ENCODE results near the gene RBMS3.
"Not testable (repeated sequence)": the region's sequence is repeated elsewhere in the genome, so short reads cannot be mapped to it uniquely, and the experiment has no call there.

The RBMS3 gene

DNA sequence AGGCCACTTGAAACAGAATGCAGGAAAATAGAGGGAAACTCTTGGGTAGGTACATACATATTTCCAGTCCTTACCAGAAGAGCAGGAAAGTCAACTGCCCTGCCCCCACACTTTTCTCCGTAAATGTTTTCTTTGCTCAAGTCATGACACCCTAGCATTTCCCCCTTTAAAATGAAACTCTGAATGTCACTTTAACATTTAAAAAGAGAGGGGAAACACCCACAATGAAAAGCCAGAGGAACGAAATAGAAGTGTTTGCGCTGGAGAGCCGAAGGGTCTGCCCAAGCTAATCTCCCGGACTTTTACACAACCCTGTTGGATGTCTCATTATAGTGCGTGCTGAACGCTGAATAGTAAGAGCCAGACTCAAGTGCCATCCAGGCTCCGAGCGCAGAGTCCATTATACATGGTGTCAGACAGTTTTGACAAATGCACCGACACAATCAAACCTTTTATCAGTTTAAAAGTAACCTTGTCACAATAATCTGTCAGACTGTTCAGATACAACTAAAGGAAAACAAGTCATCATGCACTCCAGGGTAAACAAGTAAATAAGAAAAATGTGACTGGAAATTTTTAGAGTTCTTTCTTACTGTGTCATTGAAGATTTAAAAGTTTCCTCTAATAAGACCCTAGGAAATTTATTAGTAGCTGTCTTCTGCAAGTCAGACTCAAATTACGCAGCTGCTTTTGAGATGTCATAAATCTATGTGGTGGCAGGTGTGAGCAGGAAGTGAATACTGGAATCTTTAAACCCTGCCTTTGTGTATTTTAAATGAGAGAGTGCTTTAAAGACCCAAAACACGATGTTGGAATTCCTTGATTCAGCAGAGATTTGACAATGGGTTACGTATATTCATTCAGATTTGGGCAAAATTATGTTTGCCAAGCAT, 159.8 kb downstream of the RBMS3 start:
- DNase-seq = no peak

GRCh38 chr3:29441422-29441821, 160.6 kb downstream of the RBMS3 start:
- no peak for DNase-seq

GRCh38 chr3:29447946-29448627, 167.2 kb downstream of the RBMS3 start:
- DNase-seq = no peak

GRCh38 chr3:29451920-29452319, 171.0 kb downstream of the RBMS3 start:
- no peak for DNase-seq

DNA sequence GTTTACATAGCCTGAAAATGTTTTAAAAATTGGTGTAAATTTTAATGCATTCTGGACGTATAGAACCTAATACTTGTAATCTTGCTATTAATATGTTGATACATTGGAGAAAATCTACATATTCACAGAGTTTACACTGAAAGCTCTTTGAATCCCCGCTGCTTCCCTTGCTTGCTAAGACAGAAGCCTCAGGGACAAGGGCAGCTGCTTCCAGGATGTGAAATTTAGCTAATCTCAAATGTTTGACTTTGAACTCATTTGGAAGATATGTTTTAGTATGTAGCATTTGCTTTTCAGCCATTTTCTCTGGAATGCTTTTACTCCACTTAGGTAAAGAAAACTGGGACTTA, 172.0 kb downstream of the RBMS3 start:
- DNase-seq = no peak

DNA sequence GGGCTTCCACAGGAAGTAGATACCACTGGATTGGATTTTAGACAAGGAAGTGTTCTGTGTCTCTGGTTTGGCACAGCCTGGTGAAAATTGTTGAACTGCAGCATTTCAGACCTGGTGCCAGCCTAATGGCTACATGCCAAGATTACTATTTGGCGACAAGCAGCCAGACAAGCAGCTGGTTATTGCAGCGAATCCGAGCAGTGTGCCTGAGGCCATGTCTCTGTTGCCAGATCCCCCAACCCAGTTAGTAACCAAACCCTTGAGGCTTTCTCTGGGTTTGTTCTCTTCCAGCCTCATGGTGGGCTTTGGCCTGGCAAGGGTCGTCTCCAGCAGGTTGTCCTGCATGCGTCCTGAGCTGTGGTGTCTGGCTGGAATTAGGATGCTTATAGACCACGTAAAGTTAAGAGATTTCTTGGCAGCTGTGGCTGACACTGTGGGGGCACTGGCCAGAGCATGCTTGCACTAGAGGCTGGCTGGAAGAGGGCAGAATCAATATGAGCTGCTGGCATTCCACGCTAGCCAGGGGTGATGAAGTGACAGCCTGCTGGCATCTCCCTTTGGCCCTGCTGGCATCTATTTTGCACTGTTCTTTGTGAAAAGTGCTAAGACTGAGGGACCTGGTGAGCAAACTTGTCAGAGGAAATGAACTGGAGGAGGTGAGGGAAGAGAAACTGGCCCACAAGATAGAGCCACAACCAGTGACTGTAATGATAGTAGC, 172.6 kb downstream of the RBMS3 start:
- DNase-seq = no peak

DNA sequence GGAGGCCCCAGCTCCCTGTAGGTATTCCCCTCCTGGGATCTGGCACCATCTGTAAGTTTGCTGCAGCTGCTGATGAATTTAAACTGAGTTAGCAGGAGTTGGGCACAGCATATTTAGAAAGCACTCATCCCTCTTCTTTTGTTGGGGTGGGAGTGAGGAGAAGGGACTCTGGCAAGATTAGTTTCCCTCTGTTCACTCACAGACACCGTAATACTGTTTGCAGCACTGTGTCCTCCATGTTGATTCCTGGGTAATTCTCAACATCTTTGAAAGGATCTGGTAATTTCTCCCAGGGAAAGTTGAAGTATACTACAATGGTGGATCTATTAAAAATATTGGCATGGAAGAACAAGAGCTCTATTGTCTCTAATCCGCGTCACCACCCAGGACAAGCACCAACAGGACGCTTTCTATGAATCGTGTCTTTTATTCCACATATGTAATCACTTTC, 173.3 kb downstream of the RBMS3 start:
- no peak for DNase-seq

GRCh38 chr3:29456901-29457300, 176.0 kb downstream of the RBMS3 start:
- no peak for DNase-seq

- no peak for DNase-seq
Measured at GRCh38 chr3:29463304-29463703, 182.4 kb downstream of the RBMS3 start.

- no peak for DNase-seq
Measured at GRCh38 chr3:29465836-29466235, 185.0 kb downstream of the RBMS3 start.

DNA sequence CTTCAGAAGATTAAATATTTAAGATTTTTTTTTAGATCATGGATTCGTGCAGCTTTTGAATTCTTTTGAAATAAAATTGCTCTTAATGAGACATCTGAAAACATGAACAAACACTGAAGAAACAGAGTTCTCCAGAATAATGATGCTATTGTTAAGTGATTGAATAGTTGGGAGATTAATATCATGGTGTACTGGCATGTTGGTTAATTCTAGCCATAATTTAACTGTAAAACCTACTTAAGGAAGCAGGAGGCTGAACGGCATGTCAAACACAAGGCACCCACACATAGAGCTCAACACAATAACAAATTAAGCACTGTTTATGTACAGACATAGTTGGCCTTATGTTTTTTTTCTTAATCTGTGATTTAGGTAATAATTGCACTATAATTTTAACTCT, 185.6 kb downstream of the RBMS3 start:
- DNase-seq = no peak

DNA sequence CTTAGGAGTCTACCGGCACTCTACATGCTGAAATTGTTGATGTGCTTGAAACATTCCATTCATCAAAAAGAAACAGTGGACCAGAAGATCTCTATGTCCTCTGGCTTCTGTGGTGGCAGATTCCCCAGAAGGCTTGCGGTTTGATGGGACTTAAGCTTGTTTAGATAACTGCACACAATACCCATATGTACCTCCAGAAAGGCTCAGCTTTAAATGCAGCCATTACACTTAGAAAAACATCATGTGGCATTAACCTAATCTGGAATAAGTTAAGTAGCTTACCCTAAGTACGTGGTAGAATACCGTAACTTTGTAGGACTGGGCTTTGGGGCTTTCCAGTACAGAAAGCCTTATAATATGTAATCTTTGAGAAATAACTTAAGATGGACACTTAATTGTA, 187.3 kb downstream of the RBMS3 start:
- no peak for DNase-seq

- not testable (repeated sequence) for DNase-seq
Measured at GRCh38 chr3:29473481-29474170, 192.8 kb downstream of the RBMS3 start.

DNA sequence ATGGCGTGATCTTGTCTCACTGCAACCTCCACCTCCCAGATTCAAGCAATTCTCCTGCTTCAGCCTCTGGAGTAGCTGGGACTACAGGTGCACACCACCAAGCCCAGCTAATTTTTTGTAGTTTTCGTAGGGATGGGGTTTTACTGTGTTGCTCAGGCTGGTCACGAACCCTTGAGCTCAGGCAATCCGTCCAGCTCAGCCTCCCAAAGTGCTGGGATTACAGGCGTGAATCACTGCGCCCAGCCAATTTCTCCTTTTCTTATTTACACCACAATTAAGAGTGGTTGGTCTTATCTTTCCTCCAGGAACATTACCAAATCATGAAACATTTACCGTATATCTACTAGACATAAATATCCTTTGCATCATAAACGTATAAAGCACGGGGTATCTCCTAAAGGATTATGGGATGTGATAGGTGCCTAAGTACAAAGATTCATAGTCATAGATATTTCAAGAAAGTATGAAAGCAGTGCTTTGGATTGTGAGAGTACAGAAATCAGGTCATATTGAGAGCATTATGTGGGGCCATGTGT, 194.5 kb downstream of the RBMS3 start:
- DNase-seq = no peak

DNA sequence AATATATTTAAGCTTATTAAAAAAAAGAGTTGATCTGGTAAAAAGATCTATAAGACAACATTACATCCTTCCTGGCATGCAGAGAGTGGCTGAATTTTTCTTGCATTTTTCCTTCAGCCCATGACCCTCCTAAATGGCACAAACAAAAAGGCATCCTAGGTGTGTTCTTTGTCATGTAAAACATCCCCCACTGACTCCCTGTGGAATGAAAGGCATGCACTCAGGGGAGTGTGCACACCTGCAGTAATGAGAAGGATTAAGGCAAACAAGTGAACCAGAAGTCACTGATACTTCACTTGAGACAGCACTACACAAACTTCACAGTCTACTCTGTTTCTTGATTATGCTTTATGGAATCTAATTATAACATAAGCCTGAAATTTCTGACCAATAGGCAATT, 195.0 kb downstream of the RBMS3 start:
- no peak for DNase-seq

DNA sequence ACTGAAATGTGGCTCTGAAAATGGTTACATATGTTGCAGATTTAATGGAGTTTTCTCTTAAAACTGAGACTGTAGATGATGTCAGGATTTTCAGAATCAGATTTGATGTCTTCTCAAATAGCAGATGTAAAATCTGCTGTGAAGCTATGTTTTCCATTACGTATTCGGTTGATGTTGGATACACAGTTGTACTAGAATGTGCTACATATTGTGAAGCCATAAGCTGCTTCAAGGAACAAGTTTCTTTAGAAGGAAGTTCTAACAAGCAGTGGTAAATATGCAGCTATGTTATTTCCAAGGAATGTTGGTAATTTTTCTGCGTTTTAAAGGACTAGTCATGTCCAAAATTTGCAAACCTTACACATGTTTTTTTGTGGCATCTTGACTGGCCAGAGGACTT, 197.7 kb downstream of the RBMS3 start:
- no peak for DNase-seq

- no peak for DNase-seq
Measured at GRCh38 chr3:29481249-29481648, 200.4 kb downstream of the RBMS3 start.

DNA sequence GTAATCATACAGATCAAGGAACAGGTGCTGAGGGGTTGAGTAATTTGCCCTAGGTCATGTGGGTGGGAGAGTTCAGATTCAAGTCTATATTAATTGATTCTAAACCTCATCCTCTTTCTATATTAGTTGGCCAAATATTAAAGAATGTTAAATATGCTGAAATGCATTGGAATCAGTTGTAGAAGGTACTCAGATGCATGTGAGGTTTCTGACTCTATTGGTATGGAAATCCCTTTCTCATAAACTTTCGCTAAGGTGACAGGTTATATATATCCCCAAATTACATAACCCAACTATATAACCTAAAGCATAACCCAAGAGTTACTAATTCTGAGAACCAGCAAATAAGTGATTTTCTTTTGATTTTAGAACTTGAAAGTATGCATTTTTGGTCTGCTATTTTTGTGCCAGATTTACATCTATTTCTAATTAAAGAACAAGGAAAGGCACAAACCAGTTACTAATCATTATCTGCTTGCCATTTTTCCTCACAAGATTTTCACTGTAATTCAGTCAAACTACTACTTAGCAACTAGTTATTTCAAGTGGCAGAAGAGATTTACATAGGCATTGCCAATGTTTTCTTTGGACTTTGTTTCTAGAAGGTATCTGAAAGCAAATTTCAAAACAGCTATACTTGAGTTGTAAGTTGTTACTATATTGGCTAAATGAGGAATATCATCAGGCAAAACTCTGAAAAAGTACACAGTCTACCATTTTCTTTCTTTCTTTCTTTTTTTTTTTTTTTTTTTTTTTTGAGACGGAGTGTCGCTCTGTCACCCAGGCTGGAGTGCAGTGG, 201.3 kb downstream of the RBMS3 start:
- DNase-seq = no peak

DNA sequence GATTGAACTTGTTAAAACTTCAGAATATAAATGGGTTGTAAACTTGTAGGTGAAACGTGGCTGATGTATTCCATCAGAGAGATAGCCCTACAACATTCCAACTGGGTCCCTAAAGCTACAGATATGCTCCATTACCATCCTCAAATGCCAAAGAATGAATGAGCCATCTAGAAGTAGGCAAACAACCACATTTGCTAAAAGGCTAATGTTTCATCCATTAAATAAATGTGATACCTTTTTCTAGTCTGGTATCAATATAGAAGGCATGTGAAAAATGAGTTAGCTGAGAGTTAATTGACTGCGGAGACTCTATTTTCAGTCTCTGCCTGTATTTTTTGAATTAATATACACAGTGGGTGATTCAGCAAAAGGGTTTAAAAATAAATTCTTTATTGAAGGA, 203.8 kb downstream of the RBMS3 start:
- DNase-seq = no peak

- no peak for DNase-seq
Measured at GRCh38 chr3:29486096-29486495, 205.2 kb downstream of the RBMS3 start.

- no peak for DNase-seq
Measured at GRCh38 chr3:29486917-29487316, 206.0 kb downstream of the RBMS3 start.

DNA sequence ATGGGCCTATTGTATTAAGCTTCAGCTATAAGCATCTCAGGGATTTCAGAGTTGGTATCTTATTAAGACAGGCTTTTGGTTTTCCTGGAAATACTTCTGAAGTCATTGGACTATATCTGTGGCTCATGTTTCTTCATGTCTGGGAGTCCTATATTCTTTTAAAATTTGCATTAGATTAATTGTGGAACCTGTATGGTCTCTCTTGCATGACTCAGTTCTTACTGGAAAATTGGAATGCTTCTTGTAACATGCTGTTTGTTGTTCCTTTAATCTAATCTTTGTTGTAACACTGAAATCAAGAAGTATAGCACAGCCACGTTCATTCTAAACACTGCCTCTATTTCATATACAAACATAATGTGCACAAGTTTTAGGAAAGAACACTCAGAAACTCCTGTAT, 208.1 kb downstream of the RBMS3 start:
- DNase-seq = no peak

Data from SIG-M5 (cell line).